GM18873 (cell line): ENCODE data around the gene EIF4G1.

Experiments
- ATAC-seq: cut with Tn5 transposase; IDR thresholded peaks from one replicate; pipeline ENCODE4 v1.9.1; 2021; ENCODE audit warnings: mild to moderate bottlenecking, moderate library complexity, moderate number of reproducible peaks; ENCODE audit not compliant: unreplicated experiment, low FRiP score

EIF4G1 gene

DNA sequence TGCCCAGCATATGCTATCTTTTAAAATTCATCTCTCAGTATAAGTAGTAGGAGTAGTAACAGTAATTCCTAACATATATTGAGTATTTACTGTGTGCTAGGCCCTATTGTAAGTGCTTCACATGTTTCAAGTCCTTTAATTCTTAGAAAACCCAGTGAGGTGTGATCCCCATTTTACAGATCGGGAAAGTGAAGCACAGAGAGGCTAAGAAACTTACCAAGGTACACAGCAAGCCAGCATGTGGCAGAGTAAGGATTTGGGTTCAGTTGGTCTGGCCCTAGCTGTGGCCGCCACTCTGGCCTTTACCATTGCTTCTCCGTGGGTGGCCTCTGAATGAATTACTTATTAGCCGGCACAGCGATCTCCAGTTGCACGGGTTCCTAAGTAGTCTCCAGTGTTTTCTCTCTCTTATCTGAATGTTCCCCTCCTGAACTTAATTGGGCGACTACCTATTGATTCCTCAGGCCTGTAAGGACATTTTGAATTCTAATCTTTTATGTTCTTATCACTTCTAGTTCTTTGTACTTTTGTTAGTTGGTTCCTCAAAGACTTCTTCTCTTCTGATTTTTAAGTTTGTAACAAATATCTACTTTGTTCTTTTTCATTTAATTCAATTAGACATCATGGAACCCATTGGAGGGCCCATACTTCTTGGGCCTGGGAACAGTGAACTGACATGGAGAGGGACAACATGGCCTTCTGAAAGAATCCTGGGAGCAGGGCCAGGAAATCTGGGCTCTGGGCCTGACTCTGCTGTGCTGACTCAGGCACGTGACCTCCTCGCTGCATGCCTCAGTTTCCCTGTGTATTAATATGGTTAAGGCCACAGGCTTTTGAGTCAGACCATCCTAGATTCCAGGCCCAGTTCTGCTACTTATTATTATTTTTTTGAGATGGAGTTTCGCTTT lies 35.4 kb downstream of the EIF4G1 start:
- no peak for ATAC-seq

DNA sequence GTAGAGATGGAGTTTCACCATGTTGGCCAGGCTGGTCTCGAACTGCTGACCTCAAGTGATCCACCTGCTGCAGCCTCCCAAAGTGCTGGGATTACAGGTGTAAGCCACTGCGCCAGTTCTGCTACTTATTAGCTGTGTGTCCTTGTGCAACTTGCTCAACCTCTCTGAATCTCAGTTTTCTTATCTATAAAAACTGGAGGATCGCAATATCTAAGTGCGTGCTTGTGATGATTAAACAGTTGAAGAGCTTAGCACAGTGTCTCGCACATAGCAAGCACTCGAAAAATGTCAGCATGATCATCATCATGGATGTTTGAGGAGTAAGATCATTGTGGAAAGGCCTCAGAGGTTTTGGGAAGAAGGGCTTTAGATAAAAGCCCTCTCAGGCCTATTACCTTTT lies 36.2 kb downstream of the EIF4G1 start:
- no peak for ATAC-seq

DNA sequence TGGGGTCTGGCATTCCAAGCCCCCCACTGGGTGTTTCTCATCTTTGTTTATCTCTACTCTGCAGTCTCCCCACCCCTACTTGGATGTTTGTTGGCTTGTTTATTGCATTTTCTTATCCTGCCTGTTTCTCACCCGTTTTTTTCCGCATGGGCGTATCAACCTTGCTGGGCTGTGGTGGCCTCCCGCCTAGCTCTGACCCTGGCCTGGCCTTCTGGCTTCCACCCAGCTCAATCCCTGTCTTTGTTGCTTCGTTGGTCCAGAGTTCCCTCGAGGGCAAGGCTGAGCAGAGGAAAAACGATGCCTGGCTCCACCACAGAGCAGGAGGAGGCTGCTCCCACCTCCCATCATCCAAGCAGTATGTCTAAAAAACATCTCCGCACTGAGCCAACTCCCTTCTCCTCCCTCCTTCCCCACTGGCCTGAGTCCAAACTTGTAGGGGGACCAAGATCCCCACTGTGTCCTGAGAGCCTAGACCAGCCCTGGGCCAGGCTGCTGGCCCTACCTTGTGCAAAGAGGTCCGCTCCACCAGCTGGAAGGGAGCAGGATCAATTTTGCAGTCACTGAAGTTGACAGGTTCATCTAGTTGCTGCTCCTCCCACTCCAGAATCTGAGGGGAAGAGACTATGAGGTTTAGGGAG lies 37.2 kb downstream of the EIF4G1 start:
- no peak for ATAC-seq

DNA sequence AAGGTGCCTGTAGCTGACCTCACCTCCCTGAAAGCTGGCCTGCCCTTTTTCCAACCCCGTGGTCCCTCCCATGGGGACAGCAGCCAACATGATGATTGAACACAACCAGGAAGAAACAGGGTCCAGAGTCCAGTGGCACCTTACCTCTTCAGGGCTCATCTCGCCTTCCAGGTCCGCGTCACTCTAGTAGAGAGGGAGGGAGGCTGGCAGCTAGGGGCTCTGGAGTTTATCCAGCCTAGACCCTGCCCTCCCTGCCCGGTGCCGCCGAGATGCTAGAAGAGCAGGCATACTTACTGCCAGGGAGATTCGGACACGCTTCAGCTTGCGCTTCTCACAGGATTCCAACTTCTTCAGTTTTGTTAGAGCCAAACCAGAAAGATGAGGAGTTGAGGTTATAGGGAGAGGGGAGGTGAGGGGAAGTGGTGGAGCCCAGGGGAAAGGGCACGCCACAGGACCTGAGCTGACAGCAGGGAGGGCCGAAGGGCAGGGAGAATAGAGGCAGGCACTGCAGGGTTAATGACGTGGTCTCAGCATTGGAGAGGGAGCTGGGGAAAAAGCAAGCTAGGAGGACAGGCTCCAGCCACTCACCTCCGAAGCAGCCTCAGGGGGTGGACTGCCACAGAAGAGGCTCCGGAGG lies 37.9 kb downstream of the EIF4G1 start:
- ATAC-seq = no peak

DNA sequence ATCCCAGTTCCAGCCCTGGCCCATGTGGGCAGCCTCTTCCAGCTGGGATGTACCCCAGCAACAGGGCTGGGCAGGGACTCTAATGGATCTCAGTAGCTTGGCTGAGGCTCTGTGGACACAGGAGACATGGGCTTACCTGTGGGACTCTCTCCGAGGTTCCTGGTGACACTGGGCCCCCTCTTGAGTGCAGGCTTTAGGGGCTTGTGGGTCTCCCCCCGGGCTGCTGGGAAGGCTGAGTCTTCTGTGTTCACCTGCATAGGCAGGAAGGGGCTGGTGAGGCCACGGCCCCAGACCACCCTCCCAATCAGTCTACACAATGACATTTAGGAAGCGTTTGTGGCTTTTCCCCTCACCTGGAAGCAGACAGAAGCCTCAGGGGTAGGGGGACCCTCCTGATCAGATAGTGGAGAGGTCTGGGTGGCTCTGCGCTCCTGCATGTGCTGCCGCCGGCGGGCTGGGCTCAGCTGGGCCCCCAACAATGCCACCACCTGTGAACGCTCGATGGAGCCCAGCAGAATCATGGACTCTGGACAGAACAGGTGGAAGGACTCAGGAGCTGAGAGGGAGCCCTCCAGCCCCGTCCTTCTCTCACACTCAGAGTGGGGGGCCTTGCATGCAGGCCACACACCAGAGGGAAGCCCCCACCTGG lies 38.6 kb downstream of the EIF4G1 start:
- ATAC-seq = no peak

DNA sequence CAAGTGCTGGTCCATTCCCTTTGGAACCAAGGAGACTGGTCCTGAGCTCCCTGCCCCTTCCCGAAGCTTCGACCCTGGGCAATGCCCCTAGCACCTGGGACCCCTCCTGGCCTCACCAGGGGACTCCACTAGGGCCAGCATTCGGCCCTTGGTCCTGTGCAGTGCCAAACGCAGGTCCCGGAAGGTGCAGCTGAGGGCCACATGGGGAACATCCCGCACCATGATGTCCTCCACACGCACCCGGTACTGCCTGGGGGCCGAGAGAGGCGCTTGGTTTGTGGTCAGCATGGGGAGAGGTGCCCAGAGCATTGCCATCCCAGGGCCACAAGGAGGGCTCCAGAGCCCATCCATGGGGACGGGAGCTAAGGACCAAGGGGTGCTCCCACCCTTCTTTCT lies 39.1 kb downstream of the EIF4G1 start:
- ATAC-seq = no peak

DNA sequence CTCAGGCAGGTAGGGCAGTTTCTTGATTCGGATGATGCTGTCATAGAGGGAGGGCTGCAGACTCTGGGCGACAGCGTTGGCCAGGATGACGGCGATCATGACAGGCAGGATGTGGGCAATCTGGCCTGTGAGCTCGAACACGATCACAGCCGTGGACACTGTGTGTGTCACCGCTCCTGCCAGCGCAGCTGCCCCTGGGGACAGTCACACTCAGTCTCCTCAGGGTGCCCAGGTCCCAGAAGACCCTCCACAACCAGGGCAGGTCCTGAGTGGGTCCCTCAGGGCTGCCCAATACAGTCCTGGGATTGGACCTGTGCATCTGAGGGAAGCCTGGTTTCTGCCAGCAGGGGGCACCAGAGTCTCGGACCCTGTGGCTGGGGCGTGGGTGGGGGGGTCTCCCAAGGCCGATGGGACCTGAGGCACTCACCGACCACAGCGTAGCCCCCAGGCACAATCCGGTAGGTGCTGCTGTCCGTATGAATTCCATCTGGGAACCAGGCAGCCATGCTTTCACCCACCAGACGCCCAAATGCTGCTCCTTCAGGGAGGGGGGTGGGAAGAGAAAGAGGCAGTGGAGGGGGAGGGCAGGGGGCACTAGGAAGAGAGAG lies 39.8 kb downstream of the EIF4G1 start:
- ATAC-seq = no peak

- no peak for ATAC-seq
These were observed 40.3 kb downstream of the EIF4G1 start for GRCh38 chr3:184354754-184355153.

GRCh38 chr3:184355261-184356040 lies 41.0 kb downstream of the EIF4G1 start:
- no peak for ATAC-seq

- ATAC-seq = no peak
These were observed 43.1 kb downstream of the EIF4G1 start for GRCh38 chr3:184357248-184358123.

- no peak for ATAC-seq
These were observed 43.8 kb downstream of the EIF4G1 start for GRCh38 chr3:184358124-184358767.

DNA sequence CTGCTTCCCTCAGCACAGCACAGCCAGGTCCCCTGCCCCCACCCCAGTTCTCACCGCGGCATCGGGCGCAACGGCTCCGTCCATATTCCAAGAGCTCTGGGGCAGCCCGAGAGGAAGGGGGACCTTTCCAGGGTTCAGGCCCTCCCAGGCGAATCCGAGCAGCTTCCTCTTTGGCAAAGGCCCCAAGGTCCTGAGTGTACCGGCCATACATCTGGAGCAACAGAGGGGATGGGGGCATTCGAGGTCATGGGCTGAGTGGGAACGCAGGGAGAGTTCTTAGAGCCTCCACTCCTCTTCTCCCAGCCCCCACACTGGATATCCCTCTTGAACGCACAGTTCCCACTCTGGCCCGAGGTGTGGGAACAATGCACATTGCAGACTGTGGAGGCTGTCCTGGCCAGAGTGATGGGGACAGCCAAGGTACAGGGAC lies 44.5 kb downstream of the EIF4G1 start:
- no peak for ATAC-seq

DNA sequence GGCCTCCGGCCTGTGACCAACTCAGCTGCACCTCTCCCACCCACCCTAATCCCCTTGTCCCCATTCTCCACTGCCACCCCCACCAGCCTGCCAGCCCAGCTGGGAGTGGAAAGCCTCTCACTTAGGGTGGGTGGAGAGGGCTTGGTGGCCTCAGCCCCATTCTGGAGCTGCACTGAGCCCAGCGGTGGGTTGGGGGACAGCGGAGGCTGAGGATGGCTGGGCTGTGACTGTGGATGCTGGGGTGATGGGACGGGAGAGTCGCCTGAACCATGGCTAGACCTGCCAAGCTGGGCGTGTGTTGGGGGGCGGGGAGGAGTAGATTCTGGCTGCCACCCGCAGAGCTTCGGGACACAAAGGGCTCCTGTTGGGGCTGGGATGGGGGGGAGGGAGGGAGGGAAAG lies 45.2 kb downstream of the EIF4G1 start:
- ATAC-seq = no peak

DNA sequence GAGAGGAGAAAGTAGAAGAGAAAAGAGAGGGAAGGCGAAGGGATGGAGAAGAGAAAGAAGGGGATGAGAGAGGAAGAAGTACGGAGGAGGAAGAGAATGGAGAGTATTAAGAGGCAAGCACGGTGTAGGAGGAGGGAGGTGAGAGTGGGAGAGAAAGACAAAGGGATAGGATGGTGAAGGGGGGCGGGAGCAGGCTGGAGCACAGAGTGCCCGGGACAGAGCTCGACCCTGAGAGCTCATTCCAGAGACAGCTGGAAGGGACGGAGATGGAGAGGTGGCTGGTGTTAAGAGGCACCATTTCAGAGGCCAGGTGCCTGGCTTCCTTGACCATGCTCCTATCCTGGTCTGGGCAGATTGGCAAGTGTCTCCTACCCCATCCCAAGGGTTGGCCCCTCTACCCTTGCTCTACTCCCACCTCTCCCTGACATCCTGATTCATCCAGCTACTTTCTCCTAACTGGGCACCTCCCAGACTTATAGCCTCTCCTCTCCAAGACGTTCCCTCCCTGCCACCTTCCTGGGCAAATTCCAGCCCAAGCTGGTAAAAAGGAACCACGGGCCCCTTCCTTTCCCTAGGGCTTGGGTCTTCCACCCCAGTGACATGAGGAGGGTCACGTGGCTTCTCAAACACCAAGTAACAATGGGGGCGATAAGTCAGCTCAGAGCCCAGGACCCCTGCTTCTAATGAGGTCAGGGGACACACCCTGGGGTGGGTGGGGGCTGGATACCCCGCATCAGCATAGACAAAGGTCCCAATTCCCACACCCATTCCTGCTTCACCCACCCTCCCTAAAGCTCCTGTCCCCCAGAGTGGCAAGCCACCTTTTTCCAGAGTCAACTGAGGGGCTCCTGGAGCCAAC lies 45.9 kb downstream of the EIF4G1 start:
- ATAC-seq = no peak

- no peak for ATAC-seq
These were observed 46.6 kb downstream of the EIF4G1 start for GRCh38 chr3:184360929-184361531.

DNA sequence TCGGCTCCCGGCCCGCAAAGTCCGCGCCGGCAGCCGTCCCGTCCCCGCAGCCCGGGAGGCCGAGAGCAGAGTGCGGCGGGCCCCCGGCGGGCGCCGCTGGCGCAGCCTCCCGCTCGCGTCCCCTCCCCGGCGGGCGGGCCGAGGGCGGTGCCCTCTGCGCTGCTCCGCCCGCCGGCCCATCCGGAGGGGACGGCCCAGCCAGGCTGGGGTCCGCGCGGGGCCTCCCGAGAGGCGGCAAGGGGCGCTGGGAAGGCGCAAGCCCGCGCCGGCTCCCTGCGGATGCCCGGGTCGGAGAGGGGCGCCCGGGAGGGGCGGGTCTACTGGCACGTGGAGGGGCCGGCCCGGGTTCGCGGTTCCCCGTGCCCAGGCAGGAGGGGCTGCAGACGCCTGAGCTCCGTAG lies 47.1 kb downstream of the EIF4G1 start, which contains the start of the genes CLCN2 and POLR2H:
Gene CLCN2, minus strand, starts transcription at position 74 of the 400 bp plus-strand sequence. CDS start 126 bp downstream, outside the sequence.
Gene POLR2H, plus strand, starts transcription at position 179 of the 400 bp plus-strand sequence. CDS start 1,783 bp downstream, outside the sequence.
- no peak for ATAC-seq
